Gastroesophageal sphincter (tissue), 4 donors: ENCODE results near the gene MMP24. TPM values are rescaled to one million over a fixed set of nuclear protein-coding genes. Genes with fewer than 3 reads are reported as not detected.
A peak's percentile ranks its signal among the peaks of the same experiment; 100 is the strongest.

Experiments
- ATAC-seq: fragments of 150-250 bp; one replicate; pipeline ENCODE4 v1.9.1; 2016; ENCODE audit warnings: mild to moderate bottlenecking, moderate library complexity
- H3K27ac ChIP-seq, 4 donors: fragments of 200-600 bp; sonication (generic) in 3 of 4; 1 replicate in 3 of 4; 2 replicates in 1 of 4; pipeline ENCODE4 v1.5.1; 2016 to 2019
- H3K27me3 ChIP-seq: fragments of 200-600 bp; sonication (generic); one replicate; pipeline ENCODE4 v1.5.1; 2019
- H3K36me3 ChIP-seq, 2 donors: fragments of 200-600 bp; sonication (generic); one replicate each; pipeline ENCODE4 v1.5.1; 2019; ENCODE audit warnings: control low read depth in 1 of 2
- H3K4me1 ChIP-seq, 3 donors: fragments of 200-600 bp; sonication (generic); 1 replicate in 2 of 3; 2 replicates in 1 of 3; pipeline ENCODE4 v1.5.1; 2016 to 2019; ENCODE audit warnings: control low read depth in 2 of 3
- H3K4me3 ChIP-seq, 2 donors: fragments of 200-600 bp; sonication (generic); one replicate each; pipeline ENCODE4 v1.5.1; 2019; ENCODE audit warnings: mild to moderate bottlenecking in 1 of 2, moderate library complexity in 1 of 2
- H3K9me3 ChIP-seq, 3 donors: fragments of 200-600 bp; sonication (generic); one replicate each; pipeline ENCODE4 v1.5.1; 2017 to 2019; ENCODE audit warnings: control low read depth in 2 of 3
- EP300 ChIP-seq: sonication (generic); formaldehyde crosslinking; IDR thresholded peaks from one replicate; pipeline ENCODE4 v1.6.1; 2017; ENCODE audit warnings: antibody characterized with exemption, mild to moderate bottlenecking
- POLR2A ChIP-seq, 2 donors: fragments of 450-650 bp; IDR thresholded peaks; one replicate each; pipeline ENCODE4 v1.6.1; 2017; ENCODE audit warnings: antibody characterized with exemption in 2 of 2, mild to moderate bottlenecking in 2 of 2, moderate library complexity in 1 of 2
- POLR2AphosphoS5 ChIP-seq: sonication (generic); formaldehyde crosslinking; IDR thresholded peaks from one replicate; pipeline ENCODE4 v1.6.1; 2017; ENCODE audit warnings: antibody characterized with exemption
- WGBS, 2 donors: methylation state at CpG; one replicate each; pipeline ENCODE4 v1.1.5; 2018; ENCODE audit warnings: low coverage in 1 of 2; 5-methylcytosine and 5-hydroxymethylcytosine counted together
- total RNA-seq, 4 donors: library from RNA; depleted of rRNA; stranded (reverse); fragments of >200 nt; gene quantifications; one replicate each; pipeline ENCODE4 v1.1.0, GENCODE V29; 2016
- TF ChIP-seq, protein P1 (sequence below), 4 experiments: fragments of 200-600 bp in 2 of 4; fragments of 450-650 bp in 2 of 4; sonication (generic) in 1 of 4; IDR thresholded peaks; one replicate each; pipeline ENCODE4 v1.5.1; 2017 to 2019; ENCODE audit warnings: antibody characterized with exemption in 4 of 4, mild to moderate bottlenecking in 2 of 4, moderate library complexity in 2 of 4

Gene MMP24
- total RNA-seq, 4 donors from 2014 or later, result 0.47 to 3.4 (median 1.8) TPM

DNA sequence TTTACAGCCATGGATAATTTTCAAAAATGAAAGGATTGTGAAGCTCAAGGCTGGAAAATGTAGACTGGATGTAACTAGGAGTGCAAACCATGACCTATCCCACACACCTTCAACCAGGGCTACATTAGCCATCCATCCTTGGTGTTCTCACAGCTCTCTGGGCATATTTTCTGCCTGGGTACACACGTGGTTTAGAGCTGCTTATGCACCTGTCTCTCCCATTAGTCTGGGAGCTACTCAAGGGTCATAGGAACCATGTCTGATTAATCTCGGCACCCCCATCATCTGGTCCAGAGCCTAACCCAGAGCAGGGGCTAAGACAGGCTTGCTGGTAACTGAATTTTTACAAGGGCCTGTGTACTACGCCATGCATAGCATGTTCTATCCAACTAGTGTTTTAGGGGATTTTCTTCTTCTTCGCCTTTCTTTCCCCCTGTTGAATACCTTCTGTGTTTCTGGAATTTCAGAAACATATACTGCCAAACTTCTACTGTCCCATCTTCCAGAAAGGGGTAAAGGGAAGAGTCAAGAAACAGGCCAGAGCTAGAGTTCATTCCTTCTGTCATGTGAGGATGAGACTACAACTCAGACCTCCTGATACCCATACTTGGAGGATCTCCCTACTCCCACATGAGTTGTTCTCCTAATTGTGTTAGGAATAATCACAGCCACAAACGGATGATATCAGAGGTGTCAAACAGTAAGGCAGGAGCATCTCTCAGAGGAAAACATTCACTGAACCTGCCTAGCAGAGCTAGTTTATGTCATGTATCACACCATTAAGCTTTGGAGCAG lies 91.1 kb downstream of the MMP24 start:
- Histone ChIP-seq H3K4me1 (peaks cover 0 to 25% (median 3%) of the 10 kb centered on the region in 3 donors), H3K27me3 (no peaks in the 10 kb centered on the region), H3K27ac (no peak overlapping the region), H3K9me3 (no peaks in the 10 kb centered on the region), H3K36me3 (peaks cover 0 to 33% of the 10 kb centered on the region in 2 donors), H3K4me3 (no peak overlapping the region)
- ATAC-seq, result no peak
- WGBS, 2 donors, result 86 to 90% methylated on average over 2 to 5 of the region's 5 CpGs
- TF ChIP-seq POLR2A (IDR thresholded peaks at IDR 0.05) (no peak), POLR2AphosphoS5 (no peak)

DNA sequence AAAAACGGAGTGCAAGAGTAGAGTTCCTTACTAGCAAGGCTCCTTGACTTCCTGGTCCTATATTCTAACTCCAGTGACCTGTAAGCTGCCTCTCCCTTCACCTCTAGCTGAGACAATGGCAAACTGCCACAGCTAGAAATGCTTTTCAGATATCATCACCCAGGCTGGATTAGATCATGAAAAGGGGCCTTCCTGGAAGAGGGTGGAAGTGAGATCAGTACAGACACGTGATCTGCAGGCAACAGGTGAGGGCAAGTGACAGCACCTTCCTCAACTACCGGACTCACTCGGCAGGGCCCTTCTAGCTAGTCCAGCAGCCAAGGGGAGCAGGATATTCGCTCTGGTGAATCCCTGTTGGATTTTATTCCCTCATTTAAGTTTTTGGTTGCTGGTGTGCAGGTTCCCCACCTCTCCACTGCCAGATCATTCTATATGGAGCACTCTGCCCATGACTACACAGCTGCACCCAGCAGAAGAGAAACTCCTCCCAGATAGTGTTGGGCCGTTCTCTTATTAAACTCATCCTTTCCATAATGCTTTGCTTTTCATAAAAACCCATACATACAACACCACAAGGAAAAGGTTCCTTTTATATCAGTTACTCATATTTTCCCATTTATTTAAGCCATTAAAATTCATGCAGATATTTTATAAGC lies 92.1 kb downstream of the MMP24 start:
- Histone ChIP-seq H3K4me3 (no peak overlapping the region), H3K4me1 (peaks cover 0 to 25% (median 3%) of the 10 kb centered on the region in 3 donors), H3K9me3 (no peaks in the 10 kb centered on the region), H3K27me3 (no peaks in the 10 kb centered on the region), H3K27ac (no peak overlapping the region), H3K36me3 (peaks cover 0 to 25% of the 10 kb centered on the region in 2 donors)
- ATAC-seq, result no peak
- no peak for TF ChIP-seq POLR2A (IDR thresholded peaks at IDR 0.05)
- TF ChIP-seq POLR2AphosphoS5, result peak; percentile 70
- 60 to 62% methylated on average over 5 to 6 of the region's 6 CpGs for WGBS, 2 donors

DNA sequence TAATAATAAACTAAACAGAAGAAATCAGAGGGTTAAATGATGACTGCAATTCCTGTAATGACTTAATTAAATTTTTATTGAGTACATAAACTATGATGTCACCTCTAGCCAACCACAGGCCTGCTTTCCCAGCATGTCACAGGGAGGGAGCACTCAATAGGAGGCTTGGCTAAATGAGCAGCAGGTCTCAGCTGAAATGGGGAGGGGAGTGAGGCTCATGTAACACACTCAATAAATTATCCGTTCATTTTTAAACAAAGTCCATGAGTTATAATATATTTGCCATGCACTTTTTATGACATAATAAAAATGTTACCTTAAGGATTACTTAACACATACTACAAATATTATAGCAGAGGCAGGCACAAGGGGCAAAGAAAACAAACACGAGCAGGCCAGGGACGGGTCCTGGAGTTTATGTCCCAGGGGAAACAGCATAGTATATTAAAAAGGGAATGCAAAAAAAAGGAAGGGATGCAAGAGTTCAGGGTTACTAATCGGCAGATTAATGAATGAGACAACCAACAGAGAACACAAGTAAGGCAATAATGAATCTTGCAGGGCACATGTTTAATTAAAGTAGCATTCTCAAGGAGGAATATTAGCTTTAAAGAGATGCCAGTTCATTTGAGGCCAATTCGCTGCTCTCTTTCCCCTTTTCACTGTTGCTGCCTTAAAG lies 92.8 kb downstream of the MMP24 start:
- Histone ChIP-seq H3K9me3 (no peaks in the 10 kb centered on the region), H3K4me3 (no peak overlapping the region), H3K27me3 (no peaks in the 10 kb centered on the region), H3K4me1 (peaks cover 0 to 25% (median 3%) of the 10 kb centered on the region in 3 donors), H3K36me3 (peaks cover 0 to 18% of the 10 kb centered on the region in 2 donors), H3K27ac (no peak overlapping the region)
- TF ChIP-seq EP300 (no peak), POLR2A (IDR thresholded peaks at IDR 0.05) (no peak), POLR2AphosphoS5 (no peak)
- TF ChIP-seq, protein P1, sequence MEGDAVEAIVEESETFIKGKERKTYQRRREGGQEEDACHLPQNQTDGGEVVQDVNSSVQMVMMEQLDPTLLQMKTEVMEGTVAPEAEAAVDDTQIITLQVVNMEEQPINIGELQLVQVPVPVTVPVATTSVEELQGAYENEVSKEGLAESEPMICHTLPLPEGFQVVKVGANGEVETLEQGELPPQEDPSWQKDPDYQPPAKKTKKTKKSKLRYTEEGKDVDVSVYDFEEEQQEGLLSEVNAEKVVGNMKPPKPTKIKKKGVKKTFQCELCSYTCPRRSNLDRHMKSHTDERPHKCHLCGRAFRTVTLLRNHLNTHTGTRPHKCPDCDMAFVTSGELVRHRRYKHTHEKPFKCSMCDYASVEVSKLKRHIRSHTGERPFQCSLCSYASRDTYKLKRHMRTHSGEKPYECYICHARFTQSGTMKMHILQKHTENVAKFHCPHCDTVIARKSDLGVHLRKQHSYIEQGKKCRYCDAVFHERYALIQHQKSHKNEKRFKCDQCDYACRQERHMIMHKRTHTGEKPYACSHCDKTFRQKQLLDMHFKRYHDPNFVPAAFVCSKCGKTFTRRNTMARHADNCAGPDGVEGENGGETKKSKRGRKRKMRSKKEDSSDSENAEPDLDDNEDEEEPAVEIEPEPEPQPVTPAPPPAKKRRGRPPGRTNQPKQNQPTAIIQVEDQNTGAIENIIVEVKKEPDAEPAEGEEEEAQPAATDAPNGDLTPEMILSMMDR (IDR thresholded peaks at IDR 0.05), result no peak
- ATAC-seq, result no peak
- WGBS, 2 donors, result 38 to 52% methylated on average over 5 of the region's 5 CpGs

DNA sequence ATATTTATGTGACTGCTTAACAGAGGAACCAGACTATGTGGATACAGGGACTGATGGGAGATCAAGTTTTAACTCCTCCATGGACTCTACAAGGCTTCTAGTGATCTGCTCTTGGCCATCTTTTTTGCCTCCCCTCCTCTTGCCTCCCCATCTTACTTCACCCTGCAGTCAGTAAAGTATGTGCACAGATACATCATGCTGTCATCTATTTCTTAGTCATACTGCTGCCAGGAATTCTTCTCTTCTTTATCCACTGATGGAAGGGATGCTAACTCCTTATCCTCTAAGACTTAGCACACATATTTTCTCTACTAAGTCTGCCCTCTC lies 93.3 kb downstream of the MMP24 start:
- no peak for TF ChIP-seq EP300
- no peak for TF ChIP-seq POLR2AphosphoS5
- TF ChIP-seq, protein P1 (IDR thresholded peaks at IDR 0.05), result no peak
- TF ChIP-seq POLR2A (IDR thresholded peaks at IDR 0.05), result no peak
- H3K4me1 ChIP-seq, result peaks cover 0 to 25% (median 3%) of the 10 kb centered on the region in 3 donors
- H3K9me3 ChIP-seq, result no peaks in the 10 kb centered on the region
- H3K27me3 ChIP-seq, result no peaks in the 10 kb centered on the region
- H3K4me3 ChIP-seq, result no peak overlapping the region
- H3K36me3 ChIP-seq, result peaks cover 0 to 13% of the 10 kb centered on the region in 2 donors
- no peak overlapping the region for H3K27ac ChIP-seq
- ATAC-seq, result no peak

DNA sequence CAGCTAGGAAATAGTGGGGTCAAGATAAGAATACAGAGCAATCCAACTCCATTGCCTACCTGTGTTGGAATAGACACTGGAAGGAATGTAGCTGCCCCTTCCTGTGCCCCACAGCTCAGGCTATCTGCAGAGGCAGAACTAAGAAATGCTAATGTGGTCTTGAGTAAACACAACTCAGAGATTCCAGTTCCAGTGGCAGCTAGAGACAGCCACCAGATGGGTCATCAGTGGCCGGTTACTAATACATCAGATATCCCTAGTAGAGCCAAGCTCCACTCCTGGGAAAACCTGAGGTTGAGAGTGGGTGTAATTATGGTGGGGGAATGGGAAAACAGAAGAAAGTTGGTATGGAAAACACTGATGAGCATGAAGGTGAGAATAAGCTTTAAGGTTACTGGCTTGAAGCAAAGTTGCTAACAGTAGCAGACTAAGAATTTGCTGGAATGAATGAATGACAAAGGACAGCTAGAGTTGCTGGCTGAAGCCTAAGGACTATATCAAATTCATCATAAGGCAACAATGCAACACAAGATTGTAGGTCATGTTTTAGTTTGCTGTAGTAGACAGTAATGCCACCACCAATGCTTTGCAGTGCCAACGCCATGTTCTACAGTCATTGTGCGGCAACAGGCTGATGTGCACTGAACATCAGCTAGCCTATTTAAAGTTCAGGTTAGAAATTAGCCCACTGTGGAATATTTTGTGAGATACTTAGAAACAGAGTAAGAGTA lies 94.1 kb downstream of the MMP24 start:
- Histone ChIP-seq H3K27ac (no peak overlapping the region), H3K27me3 (no peaks in the 10 kb centered on the region), H3K4me3 (no peak overlapping the region), H3K4me1 (peaks cover 0 to 25% (median 3%) of the 10 kb centered on the region in 3 donors), H3K9me3 (no peaks in the 10 kb centered on the region), H3K36me3 (peaks cover 0 to 7% of the 10 kb centered on the region in 2 donors)
- ATAC-seq, result no peak
- 91 to 100% methylated on average over 2 to 3 of the region's 3 CpGs for WGBS, 2 donors
- TF ChIP-seq EP300 (no peak), POLR2A (IDR thresholded peaks at IDR 0.05) (no peak), POLR2AphosphoS5 (no peak)
- TF ChIP-seq, protein P1 (IDR thresholded peaks at IDR 0.05), result no peak
